ENCODE measurements around the gene ILF3. TPM values are rescaled to one million over a fixed set of nuclear protein-coding genes. Genes with fewer than 3 reads are reported as not detected.

Gene ILF3
- total and polyA plus RNA-seq, 10 of the 15 experiments (the other 5 are each of a cell fraction or from before 2014, with no cell fraction given): 28.1 to 383 (median 176) TPM

GRCh38 chr19:10701955-10702525 lies 47.9 kb downstream of the ILF3 start:
- in situ Hi-C loops (cut with MboI) (no loop called here), intact Hi-C loops (cut with micrococcal nuclease; ENCODE audit: unreplicated experiment) (no loop called here)
- CTCF ChIA-PET: interaction anchor here (0.6 to 10.8 kb wide), 37 partner anchors 8 to 298 kb away, joined by 3 to 210 read pairs (median 7); partner anchors contain the start of genes CDC37, DNM2, KRI1 and TMED1
- no TSS peak for BruUV-seq (replicated peaks)
- H3K9me3 ChIP-seq (replicated peaks; ENCODE audit: control insufficient read depth, insufficient read depth, low read length): no peaks in the 10 kb centered on the region
- ATAC-seq (peak; percentile 62), DNase-seq (ENCODE audit: low read depth, low spot score) (no peak), FAIRE-seq (no peak)
- WGBS (ENCODE audit: insufficient coverage, insufficient replicate concordance, low lambda C conversion rate, missing lambda C conversion rate): 6% methylated on average over 24 of the region's 24 CpGs
- H3K27me3 ChIP-seq (replicated peaks in 1 of 2; ENCODE audit: control insufficient read depth in 2 of 2, insufficient read depth in 2 of 2, low read length in 1 of 2): no peaks in the 10 kb centered on the region
- no peaks in the 10 kb centered on the region for H4K20me1 ChIP-seq (ENCODE audit: control insufficient read depth, insufficient read depth)
- peak overlapping the region; percentile 73 for H3K27ac ChIP-seq (ENCODE audit: control insufficient read depth, insufficient read depth)
- POLR2A ChIA-PET: interaction anchor here (0.6 to 2.5 kb wide), 8 partner anchors 16 to 162 kb away, joined by 3 to 15 read pairs (median 4); partner anchors contain the start of genes DNM2 and TMED1
- RAD21 ChIA-PET (ENCODE audit: unreplicated experiment): interaction anchor here (0.7 to 8.2 kb wide), 26 partner anchors 12 to 296 kb away, joined by 3 to 136 read pairs (median 4); partner anchors contain the start of genes DNM2 and TMED1
- peak overlapping the region; percentile 87 for H3K9ac ChIP-seq (ENCODE audit: control insufficient read depth, insufficient read depth, low read length)
- peak overlapping the region; percentile 99 for H3K4me2 ChIP-seq (ENCODE audit: control insufficient read depth, insufficient read depth)
- peak overlapping the region; percentile 87 for H3K4me3 ChIP-seq
- SMC1A ChIA-PET (ENCODE audit: uncharacterized antibody, unreplicated experiment): interaction anchor here (0.5 to 8.8 kb wide), 17 partner anchors 10 to 399 kb away, joined by 3 to 103 read pairs (median 5); partner anchors contain the start of genes DNM2 and TMED1
- peak overlapping the region; percentile 99 for H2AFZ ChIP-seq (ENCODE audit: control insufficient read depth, low read depth, low read length)
- no peaks in the 10 kb centered on the region for H3K4me1 ChIP-seq (ENCODE audit: control insufficient read depth, insufficient read depth, low read length)
- H3K79me2 ChIP-seq (ENCODE audit: control insufficient read depth, insufficient read depth, low read length): peaks cover 2% of the 10 kb centered on the region; the same call in 1 of the 2 replicates
- TF ChIP-seq RAD21 (IDR thresholded peaks at IDR 0.05; ENCODE audit: insufficient read depth, low read depth, low read length) (peak; percentile 13; the same call in 1 of the 2 replicates), RUNX3 (IDR thresholded peaks at IDR 0.05; ENCODE audit: low read length) (peak; percentile 81), CTCF (IDR thresholded peaks at IDR 0.05 in 2 of 3, conservative IDR thresholded peaks at IDR 0.05 in 1 of 3; ENCODE audit: control insufficient read depth in 2 of 3, extremely low read depth in 1 of 3, insufficient read depth in 1 of 3, low read depth in 3 of 3, low read length in 3 of 3) (peak in 2 of 3 experiments; percentile 28 to 41; a peak in 2 of 6 replicates), LARP7 (IDR thresholded peaks at IDR 0.05) (no peak), HDGF (IDR thresholded peaks at IDR 0.05) (no peak), EZH2 (IDR thresholded peaks at IDR 0.05; ENCODE audit: borderline replicate concordance, control insufficient read depth, low read depth, low read length) (no peak), ZZZ3 (IDR thresholded peaks at IDR 0.05; ENCODE audit: control insufficient read depth, insufficient read length, low read depth) (no peak), PKNOX1 (IDR thresholded peaks at IDR 0.05) (peak; percentile 53), EED (IDR thresholded peaks at IDR 0.05; ENCODE audit: low read depth) (0 out of 2 replicates have a peak, but pooled peaks have one; percentile 24), REST (IDR thresholded peaks at IDR 0.05; ENCODE audit: low read depth, low read length) (peak; percentile 69; the same call in 1 of the 2 replicates)
- TF ChIP-seq, protein P1, sequence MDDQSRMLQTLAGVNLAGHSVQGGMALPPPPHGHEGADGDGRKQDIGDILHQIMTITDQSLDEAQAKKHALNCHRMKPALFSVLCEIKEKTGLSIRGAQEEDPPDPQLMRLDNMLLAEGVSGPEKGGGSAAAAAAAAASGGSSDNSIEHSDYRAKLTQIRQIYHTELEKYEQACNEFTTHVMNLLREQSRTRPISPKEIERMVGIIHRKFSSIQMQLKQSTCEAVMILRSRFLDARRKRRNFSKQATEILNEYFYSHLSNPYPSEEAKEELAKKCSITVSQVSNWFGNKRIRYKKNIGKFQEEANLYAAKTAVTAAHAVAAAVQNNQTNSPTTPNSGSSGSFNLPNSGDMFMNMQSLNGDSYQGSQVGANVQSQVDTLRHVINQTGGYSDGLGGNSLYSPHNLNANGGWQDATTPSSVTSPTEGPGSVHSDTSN (IDR thresholded peaks at IDR 0.05; ENCODE audit: insufficient replicate concordance, low read depth, low read length): peak; percentile 24
- no peaks in the 10 kb centered on the region; a peak in 1 of 4 replicates for H3K36me3 ChIP-seq (ENCODE audit: control insufficient read depth in 2 of 2, insufficient read depth in 2 of 2, low read length in 1 of 2)
